H9 (cell line): ENCODE data around the gene OR4D1. TPM values are rescaled to one million over a fixed set of nuclear protein-coding genes. Genes with fewer than 3 reads are reported as not detected.

Source experiments
- DNase-seq: peaks from one replicate; pipeline ENCODE4 v3.0.0-alpha.2; 2017
- H2AFZ ChIP-seq: one replicate; pipeline ENCODE4 v1.6.1; 2013; ENCODE audit warnings: mild to moderate bottlenecking, low read length, control low read depth, moderate library complexity
- H2AK5ac ChIP-seq: 2 replicates; pipeline ENCODE4 v1.6.1; 2013; ENCODE audit warnings: low read length, control low read depth, mixed read lengths; ENCODE audit not compliant: insufficient read length
- H2BK120ac ChIP-seq: one replicate; pipeline ENCODE4 v1.6.1; 2013; ENCODE audit warnings: low read depth, mild to moderate bottlenecking, low read length, control low read depth, inconsistent platforms; ENCODE audit not compliant: poor library complexity, severe bottlenecking
- H2BK12ac ChIP-seq: 2 replicates; pipeline ENCODE4 v1.6.1; 2013; ENCODE audit warnings: low read length, control low read depth, mixed read lengths, low read depth; ENCODE audit not compliant: insufficient read length
- H2BK15ac ChIP-seq: 2 replicates; pipeline ENCODE4 v1.6.1; 2013; ENCODE audit warnings: low read depth, low read length, control low read depth
- H2BK20ac ChIP-seq: one replicate; pipeline ENCODE4 v1.6.1; 2013; ENCODE audit warnings: low read depth, mild to moderate bottlenecking, low read length, control low read depth, inconsistent platforms; ENCODE audit not compliant: poor library complexity, severe bottlenecking
- H2BK5ac ChIP-seq: 2 replicates; pipeline ENCODE4 v1.6.1; 2013; ENCODE audit warnings: low read length, control low read depth, mixed read lengths; ENCODE audit not compliant: insufficient read length
- H3K14ac ChIP-seq: 2 replicates; pipeline ENCODE4 v1.6.1; 2013; ENCODE audit warnings: low read length, control low read depth; ENCODE audit not compliant: insufficient read depth
- H3K18ac ChIP-seq: 2 replicates; pipeline ENCODE4 v1.6.1; 2013; ENCODE audit warnings: low read depth, mild to moderate bottlenecking, mixed read lengths, low read length, control low read depth; ENCODE audit not compliant: insufficient read length
- H3K23ac ChIP-seq: 2 replicates; pipeline ENCODE4 v1.6.1; 2013; ENCODE audit warnings: low read length, control low read depth, mixed read lengths, low read depth; ENCODE audit not compliant: insufficient read length
- H3K23me2 ChIP-seq: 2 replicates; pipeline ENCODE4 v1.6.1; 2013; ENCODE audit warnings: low read depth, mild to moderate bottlenecking, mixed read lengths, low read length, control low read depth; ENCODE audit not compliant: insufficient read length, poor library complexity, severe bottlenecking
- H3K27ac ChIP-seq: 2 replicates; pipeline ENCODE4 v1.5.1; 2013; ENCODE audit warnings: low read length, control low read depth, mixed read lengths, low read depth; ENCODE audit not compliant: insufficient read length
- H3K27me3 ChIP-seq: 2 replicates; pipeline ENCODE4 v1.6.1; 2013; ENCODE audit warnings: low read length, control low read depth, inconsistent platforms; ENCODE audit not compliant: insufficient read depth
- H3K4ac ChIP-seq: 2 replicates; pipeline ENCODE4 v1.6.1; 2013; ENCODE audit warnings: low read depth, mild to moderate bottlenecking, control low read depth, inconsistent platforms, low read length, moderate library complexity
- H3K4me1 ChIP-seq: 2 replicates; pipeline ENCODE4 v1.6.1; 2013; ENCODE audit warnings: low read length, control low read depth, inconsistent platforms; ENCODE audit not compliant: insufficient read depth
- H3K4me2 ChIP-seq: 2 replicates; pipeline ENCODE4 v1.6.1; 2013; ENCODE audit warnings: low read length, control low read depth, mixed read lengths; ENCODE audit not compliant: insufficient read length, insufficient read depth
- H3K56ac ChIP-seq: 2 replicates; pipeline ENCODE4 v1.6.1; 2013; ENCODE audit warnings: low read depth, mild to moderate bottlenecking, mixed read lengths, low read length, control low read depth; ENCODE audit not compliant: insufficient read length
- H3K79me1 ChIP-seq: 2 replicates; pipeline ENCODE4 v1.6.1; 2013; ENCODE audit warnings: low read depth, mild to moderate bottlenecking, moderate library complexity, low read length, control low read depth, inconsistent platforms; ENCODE audit not compliant: insufficient read depth, poor library complexity, severe bottlenecking
- H3K79me2 ChIP-seq: 2 replicates; pipeline ENCODE4 v1.6.1; 2013; ENCODE audit warnings: low read length, control low read depth, inconsistent platforms; ENCODE audit not compliant: insufficient read depth
- H3K9ac ChIP-seq: 2 replicates; pipeline ENCODE4 v1.6.1; 2013; ENCODE audit warnings: low read length, control low read depth, mixed read lengths; ENCODE audit not compliant: insufficient read length; ENCODE audit errors: extremely low read depth
- H3K9me3 ChIP-seq: one replicate; pipeline ENCODE4 v1.6.1; 2013; ENCODE audit warnings: low read depth, low read length, inconsistent platforms; ENCODE audit not compliant: control insufficient read depth
- H3T11ph ChIP-seq: one replicate; pipeline ENCODE4 v1.6.1; 2013; ENCODE audit warnings: mild to moderate bottlenecking, low read length, control low read depth, inconsistent platforms
- H4K20me1 ChIP-seq: one replicate; pipeline ENCODE4 v1.6.1; 2013; ENCODE audit not compliant: control insufficient read depth, insufficient read length, insufficient read depth
- H4K5ac ChIP-seq: 2 replicates; pipeline ENCODE4 v1.6.1; 2013; ENCODE audit warnings: low read depth, mild to moderate bottlenecking, mixed read lengths, low read length, control low read depth; ENCODE audit not compliant: insufficient read length
- H4K8ac ChIP-seq: replicated peaks from 2 replicates; pipeline ENCODE4 v1.6.1; 2013; ENCODE audit warnings: low read length, control low read depth, mixed read lengths, low read depth; ENCODE audit not compliant: insufficient read length
- H4K91ac ChIP-seq: 2 replicates; pipeline ENCODE4 v1.6.1; 2013; ENCODE audit warnings: low read depth, mild to moderate bottlenecking, moderate library complexity, mixed read lengths, low read length, control low read depth; ENCODE audit not compliant: insufficient read length
- H3K27ac Mint-ChIP-seq, 3 experiments: 2 replicates in 2 of 3; 3 replicates in 1 of 3; pipeline ENCODE4 v1.8.0; 2020 to 2021; ENCODE audit warnings: mixed read lengths in 3 of 3, mild to moderate bottlenecking in 1 of 3, moderate library complexity in 1 of 3
- H3K27me3 Mint-ChIP-seq: 2 replicates; pipeline ENCODE4 v1.8.0; 2021; ENCODE audit warnings: low read depth, mild to moderate bottlenecking, moderate library complexity, mixed read lengths
- H3K36me3 Mint-ChIP-seq, 3 experiments: 2 replicates in 2 of 3; 3 replicates in 1 of 3; pipeline ENCODE4 v1.8.0; 2020 to 2021; ENCODE audit warnings: low read depth in 3 of 3, mixed read lengths in 3 of 3; ENCODE audit not compliant: insufficient read depth in 1 of 3
- H3K4me1 Mint-ChIP-seq, 2 experiments: 2 replicates each; pipeline ENCODE4 v1.8.0; 2020; ENCODE audit warnings: mixed read lengths in 2 of 2
- H3K4me3 Mint-ChIP-seq, 2 experiments: 2 replicates in 1 of 2; 3 replicates in 1 of 2; pipeline ENCODE4 v1.8.0; 2020 to 2021; ENCODE audit warnings: mild to moderate bottlenecking in 2 of 2, mixed read lengths in 2 of 2, moderate library complexity in 1 of 2
- H3K9me3 Mint-ChIP-seq, 2 experiments: 2 replicates in 1 of 2; 3 replicates in 1 of 2; pipeline ENCODE4 v1.8.0; 2020; ENCODE audit warnings: mild to moderate bottlenecking in 2 of 2, mixed read lengths in 2 of 2, moderate library complexity in 1 of 2
- CTCF ChIP-seq: fragments of 200-600 bp; sonication (generic); conservative IDR thresholded peaks from 3 replicates; pipeline ENCODE4 v1.8.0; 2021; ENCODE audit warnings: antibody characterized with exemption, mild to moderate bottlenecking
- WGBS: extraction: QIAGEN DNeasy Blood & Tissue Kit; methylation state at CpG from one replicate; pipeline ENCODE4 v1.1.7; 2013; ENCODE audit warnings: missing lambda C conversion rate, low lambda C conversion rate, mixed read lengths; ENCODE audit not compliant: insufficient read length; ENCODE audit errors: extremely low coverage; 5-methylcytosine and 5-hydroxymethylcytosine counted together
- total RNA-seq: library from RNA; stranded (reverse); gene quantifications from 2 replicates; pipeline ENCODE4 v1.2.1, GENCODE V29; 2021

The OR4D1 gene
- total RNA-seq, 1 experiment from 2014 or later = 0.11 TPM

GRCh38 chr17:58174871-58175270 lies 26.7 kb downstream of the OR4D1 start:
- H3T11ph ChIP-seq = no peak overlapping the region
- no peak overlapping the region for H3K4ac ChIP-seq

More at GRCh38 chr17:58174871-58175270, 26.7 kb downstream of the OR4D1 start:
- no peaks in the 10 kb centered on the region for H3K4me1 ChIP-seq
- H3K79me2 ChIP-seq = no peaks in the 10 kb centered on the region
- H2BK5ac ChIP-seq = no peak overlapping the region
- H4K8ac ChIP-seq = no peak overlapping the region
- H2AK5ac ChIP-seq = no peak overlapping the region
- Mint-ChIP-seq H3K27me3 (peaks cover 36% of the 10 kb centered on the region), H3K27ac (no peak overlapping the region), H3K4me3 (no peak overlapping the region), H3K36me3 (no peaks in the 10 kb centered on the region), H3K9me3 (no peaks in the 10 kb centered on the region), H3K4me1 (0 out of 4 replicates have a peak, but pooled peaks cover 0 to 3% of the 10 kb centered on the region in 2 experiments)
- no peaks in the 10 kb centered on the region for H3K79me1 ChIP-seq
- no peak overlapping the region for H3K23ac ChIP-seq
- H3K14ac ChIP-seq = no peak overlapping the region
- H2BK12ac ChIP-seq = no peak overlapping the region
- no peaks in the 10 kb centered on the region for H3K23me2 ChIP-seq
- H3K4me2 ChIP-seq = no peak overlapping the region
- H4K20me1 ChIP-seq = no peaks in the 10 kb centered on the region
- no peak overlapping the region for H3K9ac ChIP-seq
- H3K18ac ChIP-seq = no peak overlapping the region
- no peaks in the 10 kb centered on the region; the same call in 1 of the 2 replicates for H3K27me3 ChIP-seq
- no peaks in the 10 kb centered on the region for H3K9me3 ChIP-seq
- WGBS = no CpG with 5 or more reads among the region's 3 CpGs
- no peak overlapping the region for H4K91ac ChIP-seq
- no peak overlapping the region for H2BK15ac ChIP-seq
- H2BK120ac ChIP-seq = no peak overlapping the region
- no peak for TF ChIP-seq CTCF
- no peak overlapping the region for H2AFZ ChIP-seq
- no peak overlapping the region for H4K5ac ChIP-seq
- no peak overlapping the region for H3K27ac ChIP-seq
- no peak overlapping the region for H2BK20ac ChIP-seq
- DNase-seq = no peak
- no peak overlapping the region for H3K56ac ChIP-seq
